ENCODE measurements around the gene ANKRD40CL. TPM values are rescaled to one million over a fixed set of nuclear protein-coding genes. Genes with fewer than 3 reads are reported as not detected.

The ANKRD40CL gene
- total RNA-seq, 1 experiment from 2014 or later: not detected

DNA sequence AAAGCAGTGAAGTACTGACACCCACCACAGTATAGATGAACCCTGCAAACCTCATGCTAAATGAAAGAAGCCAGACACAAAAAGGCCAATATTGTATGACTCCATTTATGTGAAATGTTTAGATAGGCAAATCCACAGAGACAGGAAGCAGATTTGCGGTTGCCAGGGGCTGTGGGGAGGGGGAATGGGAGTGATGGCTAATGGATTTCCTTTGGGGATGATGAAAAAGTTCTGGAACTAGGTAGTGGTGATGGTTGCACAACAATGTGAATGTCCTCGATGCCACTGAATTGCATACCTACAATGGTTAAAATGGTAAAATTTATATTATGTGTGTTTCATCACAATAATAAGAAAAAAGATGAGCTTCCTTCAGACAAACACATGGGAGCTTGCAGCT is 39.7 kb upstream of the ANKRD40CL start:
- Histone ChIP-seq H3K27me3 (ENCODE audit: insufficient read depth, low read length) (no peaks in the 10 kb centered on the region), H3K79me2 (ENCODE audit: insufficient read depth, low read length) (no peaks in the 10 kb centered on the region), H2BK5ac (ENCODE audit: insufficient read length, low read length) (no peak overlapping the region), H2BK15ac (ENCODE audit: low read depth, low read length) (no peak overlapping the region), H4K20me1 (ENCODE audit: control insufficient read depth, insufficient read depth, insufficient read length) (no peaks in the 10 kb centered on the region), H3K79me1 (ENCODE audit: insufficient read depth, low read depth, low read length, poor library complexity, severe bottlenecking) (no peaks in the 10 kb centered on the region), H2AFZ (ENCODE audit: low read length) (no peak overlapping the region), H4K5ac (ENCODE audit: insufficient read length, low read depth, low read length) (no peak overlapping the region), H2BK12ac (ENCODE audit: insufficient read length, low read depth, low read length) (no peak overlapping the region), H3K56ac (ENCODE audit: insufficient read length, low read depth, low read length) (no peak overlapping the region), H3K23me2 (ENCODE audit: insufficient read length, low read depth, low read length, poor library complexity, severe bottlenecking) (no peaks in the 10 kb centered on the region), H3K18ac (ENCODE audit: insufficient read length, low read depth, low read length) (no peak overlapping the region), H3K9ac (ENCODE audit: extremely low read depth, insufficient read length, low read length) (no peak overlapping the region), H3K4me1 (ENCODE audit: insufficient read depth, low read length) (no peaks in the 10 kb centered on the region), H3K9me3 (ENCODE audit: control insufficient read depth, low read depth, low read length) (no peaks in the 10 kb centered on the region), H3K27ac (ENCODE audit: insufficient read length, low read depth, low read length) (no peak overlapping the region), H2BK20ac (ENCODE audit: low read depth, low read length, poor library complexity, severe bottlenecking) (no peak overlapping the region), H3K4me2 (ENCODE audit: insufficient read depth, insufficient read length, low read length) (no peak overlapping the region), H2BK120ac (ENCODE audit: low read depth, low read length, poor library complexity, severe bottlenecking) (no peak overlapping the region), H3K14ac (ENCODE audit: insufficient read depth, low read length) (no peak overlapping the region), H3T11ph (ENCODE audit: low read length) (no peak overlapping the region), H2AK5ac (ENCODE audit: insufficient read length, low read length) (no peak overlapping the region), H4K91ac (ENCODE audit: insufficient read length, low read depth, low read length) (no peak overlapping the region), H4K8ac (replicated peaks; ENCODE audit: insufficient read length, low read depth, low read length) (no peak overlapping the region), H3K4ac (ENCODE audit: low read depth, low read length) (no peak overlapping the region), H3K23ac (ENCODE audit: insufficient read length, low read depth, low read length) (no peak overlapping the region)
- no CpG with 5 or more reads among the region's 2 CpGs for WGBS (ENCODE audit: extremely low coverage, insufficient read length, low lambda C conversion rate)
- no peak for DNase-seq
- no peaks in the 10 kb centered on the region; the same call in none of the 2 replicates for H3K27me3 Mint-ChIP-seq (ENCODE audit: low read depth)
- H3K9me3 Mint-ChIP-seq: no peaks in the 10 kb centered on the region
- H3K36me3 Mint-ChIP-seq (ENCODE audit: insufficient read depth in 1 of 3, low read depth in 3 of 3): no peaks in the 10 kb centered on the region
- TF ChIP-seq, protein P1, sequence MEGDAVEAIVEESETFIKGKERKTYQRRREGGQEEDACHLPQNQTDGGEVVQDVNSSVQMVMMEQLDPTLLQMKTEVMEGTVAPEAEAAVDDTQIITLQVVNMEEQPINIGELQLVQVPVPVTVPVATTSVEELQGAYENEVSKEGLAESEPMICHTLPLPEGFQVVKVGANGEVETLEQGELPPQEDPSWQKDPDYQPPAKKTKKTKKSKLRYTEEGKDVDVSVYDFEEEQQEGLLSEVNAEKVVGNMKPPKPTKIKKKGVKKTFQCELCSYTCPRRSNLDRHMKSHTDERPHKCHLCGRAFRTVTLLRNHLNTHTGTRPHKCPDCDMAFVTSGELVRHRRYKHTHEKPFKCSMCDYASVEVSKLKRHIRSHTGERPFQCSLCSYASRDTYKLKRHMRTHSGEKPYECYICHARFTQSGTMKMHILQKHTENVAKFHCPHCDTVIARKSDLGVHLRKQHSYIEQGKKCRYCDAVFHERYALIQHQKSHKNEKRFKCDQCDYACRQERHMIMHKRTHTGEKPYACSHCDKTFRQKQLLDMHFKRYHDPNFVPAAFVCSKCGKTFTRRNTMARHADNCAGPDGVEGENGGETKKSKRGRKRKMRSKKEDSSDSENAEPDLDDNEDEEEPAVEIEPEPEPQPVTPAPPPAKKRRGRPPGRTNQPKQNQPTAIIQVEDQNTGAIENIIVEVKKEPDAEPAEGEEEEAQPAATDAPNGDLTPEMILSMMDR (conservative IDR thresholded peaks at IDR 0.05): no peak
- H3K4me1 Mint-ChIP-seq: peaks cover 6% of the 10 kb centered on the region in 2 experiments; a peak in 2 of 4 replicates
- H3K27ac Mint-ChIP-seq: no peak overlapping the region; a peak in 1 of 7 replicates
- no peak overlapping the region for H3K4me3 Mint-ChIP-seq

All from H9 (cell line).